ENCODE data around the gene MBP. TPM values are rescaled to one million over a fixed set of nuclear protein-coding genes. Genes with fewer than 3 reads are reported as not detected.

Gene MBP
- total and polyA plus RNA-seq, 2 experiments from 2014 or later: 18.4 to 22.9 TPM

DNA sequence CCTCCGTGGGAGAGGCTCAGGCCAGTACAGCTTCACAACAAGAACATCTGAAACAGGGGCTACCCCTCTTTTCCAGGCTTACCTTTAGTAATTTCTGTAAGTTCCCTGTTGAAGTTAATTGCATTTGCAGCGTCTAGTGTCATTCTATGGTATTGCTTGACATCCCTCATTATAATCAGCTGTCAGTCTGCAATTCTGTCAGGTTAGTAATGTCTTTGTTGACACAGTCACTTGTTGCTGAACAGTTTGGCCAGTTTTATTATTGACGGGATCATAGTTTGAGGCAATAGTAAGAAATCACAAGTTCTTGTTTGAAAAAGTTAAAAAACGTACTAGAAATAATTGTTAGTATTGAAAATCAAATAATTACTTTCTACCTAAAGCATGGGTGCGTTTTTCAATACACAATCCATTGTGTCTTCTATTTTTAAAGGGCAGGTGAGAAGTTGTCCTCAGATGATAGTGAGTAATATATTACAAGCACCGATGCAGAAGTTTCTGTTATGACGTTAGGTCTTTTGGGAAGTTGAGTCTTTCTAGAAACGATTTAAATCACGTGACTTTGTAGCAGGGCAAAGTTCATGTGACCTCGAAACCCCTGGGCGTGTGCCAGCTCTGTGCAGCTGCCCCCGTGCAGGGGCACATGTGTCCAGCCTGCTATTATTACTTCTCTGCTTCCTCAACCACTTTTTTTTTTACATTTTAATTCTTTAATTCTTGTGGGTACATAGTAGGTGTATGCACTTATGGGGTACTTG lies 49.5 kb upstream of the MBP start (continued):
- TF ChIP-seq, protein P1, sequence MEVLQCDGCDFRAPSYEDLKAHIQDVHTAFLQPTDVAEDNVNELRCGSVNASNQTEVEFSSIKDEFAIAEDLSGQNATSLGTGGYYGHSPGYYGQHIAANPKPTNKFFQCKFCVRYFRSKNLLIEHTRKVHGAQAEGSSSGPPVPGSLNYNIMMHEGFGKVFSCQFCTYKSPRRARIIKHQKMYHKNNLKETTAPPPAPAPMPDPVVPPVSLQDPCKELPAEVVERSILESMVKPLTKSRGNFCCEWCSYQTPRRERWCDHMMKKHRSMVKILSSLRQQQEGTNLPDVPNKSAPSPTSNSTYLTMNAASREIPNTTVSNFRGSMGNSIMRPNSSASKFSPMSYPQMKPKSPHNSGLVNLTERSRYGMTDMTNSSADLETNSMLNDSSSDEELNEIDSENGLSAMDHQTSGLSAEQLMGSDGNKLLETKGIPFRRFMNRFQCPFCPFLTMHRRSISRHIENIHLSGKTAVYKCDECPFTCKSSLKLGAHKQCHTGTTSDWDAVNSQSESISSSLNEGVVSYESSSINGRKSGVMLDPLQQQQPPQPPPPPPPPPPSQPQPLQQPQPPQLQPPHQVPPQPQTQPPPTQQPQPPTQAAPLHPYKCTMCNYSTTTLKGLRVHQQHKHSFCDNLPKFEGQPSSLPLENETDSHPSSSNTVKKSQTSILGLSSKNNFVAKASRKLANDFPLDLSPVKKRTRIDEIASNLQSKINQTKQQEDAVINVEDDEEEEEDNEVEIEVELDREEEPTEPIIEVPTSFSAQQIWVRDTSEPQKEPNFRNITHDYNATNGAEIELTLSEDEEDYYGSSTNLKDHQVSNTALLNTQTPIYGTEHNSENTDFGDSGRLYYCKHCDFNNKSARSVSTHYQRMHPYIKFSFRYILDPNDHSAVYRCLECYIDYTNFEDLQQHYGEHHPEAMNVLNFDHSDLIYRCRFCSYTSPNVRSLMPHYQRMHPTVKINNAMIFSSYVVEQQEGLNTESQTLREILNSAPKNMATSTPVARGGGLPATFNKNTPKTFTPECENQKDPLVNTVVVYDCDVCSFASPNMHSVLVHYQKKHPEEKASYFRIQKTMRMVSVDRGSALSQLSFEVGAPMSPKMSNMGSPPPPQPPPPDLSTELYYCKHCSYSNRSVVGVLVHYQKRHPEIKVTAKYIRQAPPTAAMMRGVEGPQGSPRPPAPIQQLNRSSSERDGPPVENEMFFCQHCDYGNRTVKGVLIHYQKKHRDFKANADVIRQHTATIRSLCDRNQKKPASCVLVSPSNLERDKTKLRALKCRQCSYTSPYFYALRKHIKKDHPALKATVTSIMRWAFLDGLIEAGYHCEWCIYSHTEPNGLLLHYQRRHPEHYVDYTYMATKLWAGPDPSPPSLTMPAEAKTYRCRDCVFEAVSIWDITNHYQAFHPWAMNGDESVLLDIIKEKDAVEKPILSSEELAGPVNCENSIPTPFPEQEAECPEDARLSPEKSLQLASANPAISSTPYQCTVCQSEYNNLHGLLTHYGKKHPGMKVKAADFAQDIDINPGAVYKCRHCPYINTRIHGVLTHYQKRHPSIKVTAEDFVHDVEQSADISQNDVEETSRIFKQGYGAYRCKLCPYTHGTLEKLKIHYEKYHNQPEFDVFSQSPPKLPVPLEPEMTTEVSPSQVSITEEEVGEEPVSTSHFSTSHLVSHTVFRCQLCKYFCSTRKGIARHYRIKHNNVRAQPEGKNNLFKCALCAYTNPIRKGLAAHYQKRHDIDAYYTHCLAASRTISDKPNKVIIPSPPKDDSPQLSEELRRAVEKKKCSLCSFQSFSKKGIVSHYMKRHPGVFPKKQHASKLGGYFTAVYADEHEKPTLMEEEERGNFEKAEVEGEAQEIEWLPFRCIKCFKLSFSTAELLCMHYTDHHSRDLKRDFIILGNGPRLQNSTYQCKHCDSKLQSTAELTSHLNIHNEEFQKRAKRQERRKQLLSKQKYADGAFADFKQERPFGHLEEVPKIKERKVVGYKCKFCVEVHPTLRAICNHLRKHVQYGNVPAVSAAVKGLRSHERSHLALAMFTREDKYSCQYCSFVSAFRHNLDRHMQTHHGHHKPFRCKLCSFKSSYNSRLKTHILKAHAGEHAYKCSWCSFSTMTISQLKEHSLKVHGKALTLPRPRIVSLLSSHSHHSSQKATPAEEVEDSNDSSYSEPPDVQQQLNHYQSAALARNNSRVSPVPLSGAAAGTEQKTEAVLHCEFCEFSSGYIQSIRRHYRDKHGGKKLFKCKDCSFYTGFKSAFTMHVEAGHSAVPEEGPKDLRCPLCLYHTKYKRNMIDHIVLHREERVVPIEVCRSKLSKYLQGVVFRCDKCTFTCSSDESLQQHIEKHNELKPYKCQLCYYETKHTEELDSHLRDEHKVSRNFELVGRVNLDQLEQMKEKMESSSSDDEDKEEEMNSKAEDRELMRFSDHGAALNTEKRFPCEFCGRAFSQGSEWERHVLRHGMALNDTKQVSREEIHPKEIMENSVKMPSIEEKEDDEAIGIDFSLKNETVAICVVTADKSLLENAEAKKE (CRISPR knock-in tag; IDR thresholded peaks at IDR 0.05): no peak
- TF ChIP-seq JUNB (IDR thresholded peaks at IDR 0.05; ENCODE audit: unreplicated experiment): no peak
- no peak for TF ChIP-seq EZH2 (IDR thresholded peaks at IDR 0.05; ENCODE audit: low read depth, unreplicated experiment)
- TF ChIP-seq ZNF114 (CRISPR knock-in tag; IDR thresholded peaks at IDR 0.05): no peak
- TF ChIP-seq, protein P2, sequence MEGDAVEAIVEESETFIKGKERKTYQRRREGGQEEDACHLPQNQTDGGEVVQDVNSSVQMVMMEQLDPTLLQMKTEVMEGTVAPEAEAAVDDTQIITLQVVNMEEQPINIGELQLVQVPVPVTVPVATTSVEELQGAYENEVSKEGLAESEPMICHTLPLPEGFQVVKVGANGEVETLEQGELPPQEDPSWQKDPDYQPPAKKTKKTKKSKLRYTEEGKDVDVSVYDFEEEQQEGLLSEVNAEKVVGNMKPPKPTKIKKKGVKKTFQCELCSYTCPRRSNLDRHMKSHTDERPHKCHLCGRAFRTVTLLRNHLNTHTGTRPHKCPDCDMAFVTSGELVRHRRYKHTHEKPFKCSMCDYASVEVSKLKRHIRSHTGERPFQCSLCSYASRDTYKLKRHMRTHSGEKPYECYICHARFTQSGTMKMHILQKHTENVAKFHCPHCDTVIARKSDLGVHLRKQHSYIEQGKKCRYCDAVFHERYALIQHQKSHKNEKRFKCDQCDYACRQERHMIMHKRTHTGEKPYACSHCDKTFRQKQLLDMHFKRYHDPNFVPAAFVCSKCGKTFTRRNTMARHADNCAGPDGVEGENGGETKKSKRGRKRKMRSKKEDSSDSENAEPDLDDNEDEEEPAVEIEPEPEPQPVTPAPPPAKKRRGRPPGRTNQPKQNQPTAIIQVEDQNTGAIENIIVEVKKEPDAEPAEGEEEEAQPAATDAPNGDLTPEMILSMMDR (conservative IDR thresholded peaks at IDR 0.05; ENCODE audit: low read depth in 2 of 2): no peak
- TF ChIP-seq ZNF331 (CRISPR knock-in tag; IDR thresholded peaks at IDR 0.05; ENCODE audit: low read depth): no peak

DNA sequence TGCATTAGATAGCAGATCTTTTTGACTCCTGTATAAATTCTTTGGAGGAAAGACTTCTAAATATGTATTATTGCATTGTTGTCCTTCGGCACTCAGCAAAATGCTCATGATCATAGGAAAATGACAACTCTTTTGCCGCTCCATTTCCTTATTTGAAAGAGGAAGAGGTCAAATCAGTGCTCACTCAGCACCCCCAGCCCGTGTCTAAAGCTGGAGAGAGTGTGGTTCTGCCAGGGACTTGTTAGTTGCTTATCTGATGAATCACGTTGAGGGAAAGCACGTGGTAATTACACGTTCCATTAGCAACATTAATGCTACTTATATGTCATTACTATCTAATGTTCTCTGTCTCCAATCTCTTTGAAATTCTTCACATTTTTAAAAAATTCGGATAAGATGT lies 46.0 kb upstream of the MBP start:
- Mint-ChIP-seq H3K36me3 (ENCODE audit: low read depth) (no peaks in the 10 kb centered on the region), H3K27ac (no peak overlapping the region), H3K27me3 (ENCODE audit: insufficient read depth, low read depth, poor library complexity) (peaks cover 2% of the 10 kb centered on the region), H3K4me3 (no peak overlapping the region), H3K4me1 (no peaks in the 10 kb centered on the region), H3K9me3 (no peaks in the 10 kb centered on the region; the same call in 2 of the 3 replicates)
- H3K4me3 ChIP-seq: no peak overlapping the region
- H3K4me2 ChIP-seq: no peak overlapping the region
- no peak overlapping the region for H3K27ac ChIP-seq (ENCODE audit: low read depth)
- no peaks in the 10 kb centered on the region for H3K27me3 ChIP-seq (ENCODE audit: insufficient read depth)
- no peaks in the 10 kb centered on the region for H4K20me1 ChIP-seq (replicated peaks; ENCODE audit: insufficient read depth)
- H3K79me2 ChIP-seq (replicated peaks; ENCODE audit: insufficient read depth): no peaks in the 10 kb centered on the region
- H3F3A ChIP-seq (replicated peaks; ENCODE audit: low read depth): no peaks in the 10 kb centered on the region
- H2AFZ ChIP-seq: no peak overlapping the region
- no peak for ATAC-seq
- DNase-seq (ENCODE audit: low spot score): no peak
- no peaks in the 10 kb centered on the region for H3K36me3 ChIP-seq (ENCODE audit: insufficient read depth)
- H3K4me1 ChIP-seq (ENCODE audit: insufficient read depth): no peaks in the 10 kb centered on the region
- no peaks in the 10 kb centered on the region for H3K9me2 ChIP-seq (ENCODE audit: insufficient read depth)
- TF ChIP-seq, protein P3, sequence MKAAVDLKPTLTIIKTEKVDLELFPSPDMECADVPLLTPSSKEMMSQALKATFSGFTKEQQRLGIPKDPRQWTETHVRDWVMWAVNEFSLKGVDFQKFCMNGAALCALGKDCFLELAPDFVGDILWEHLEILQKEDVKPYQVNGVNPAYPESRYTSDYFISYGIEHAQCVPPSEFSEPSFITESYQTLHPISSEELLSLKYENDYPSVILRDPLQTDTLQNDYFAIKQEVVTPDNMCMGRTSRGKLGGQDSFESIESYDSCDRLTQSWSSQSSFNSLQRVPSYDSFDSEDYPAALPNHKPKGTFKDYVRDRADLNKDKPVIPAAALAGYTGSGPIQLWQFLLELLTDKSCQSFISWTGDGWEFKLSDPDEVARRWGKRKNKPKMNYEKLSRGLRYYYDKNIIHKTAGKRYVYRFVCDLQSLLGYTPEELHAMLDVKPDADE (IDR thresholded peaks at IDR 0.05): no peak
- TF ChIP-seq JUNB (IDR thresholded peaks at IDR 0.05; ENCODE audit: unreplicated experiment) (no peak), NANOG (IDR thresholded peaks at IDR 0.05; ENCODE audit: borderline replicate concordance) (no peak), POLR2AphosphoS5 (IDR thresholded peaks at IDR 0.05; ENCODE audit: low read depth) (no peak)
- TF ChIP-seq, protein P2 (conservative IDR thresholded peaks at IDR 0.05; ENCODE audit: low read depth in 2 of 2): no peak

Data from GM23338 (cell line).